Measurements from ENCODE around the gene ERICH3. TPM values are rescaled to one million over a fixed set of nuclear protein-coding genes. Genes with fewer than 3 reads are reported as not detected.

ERICH3 gene
- not detected in 2 replicates for total RNA-seq

DNA sequence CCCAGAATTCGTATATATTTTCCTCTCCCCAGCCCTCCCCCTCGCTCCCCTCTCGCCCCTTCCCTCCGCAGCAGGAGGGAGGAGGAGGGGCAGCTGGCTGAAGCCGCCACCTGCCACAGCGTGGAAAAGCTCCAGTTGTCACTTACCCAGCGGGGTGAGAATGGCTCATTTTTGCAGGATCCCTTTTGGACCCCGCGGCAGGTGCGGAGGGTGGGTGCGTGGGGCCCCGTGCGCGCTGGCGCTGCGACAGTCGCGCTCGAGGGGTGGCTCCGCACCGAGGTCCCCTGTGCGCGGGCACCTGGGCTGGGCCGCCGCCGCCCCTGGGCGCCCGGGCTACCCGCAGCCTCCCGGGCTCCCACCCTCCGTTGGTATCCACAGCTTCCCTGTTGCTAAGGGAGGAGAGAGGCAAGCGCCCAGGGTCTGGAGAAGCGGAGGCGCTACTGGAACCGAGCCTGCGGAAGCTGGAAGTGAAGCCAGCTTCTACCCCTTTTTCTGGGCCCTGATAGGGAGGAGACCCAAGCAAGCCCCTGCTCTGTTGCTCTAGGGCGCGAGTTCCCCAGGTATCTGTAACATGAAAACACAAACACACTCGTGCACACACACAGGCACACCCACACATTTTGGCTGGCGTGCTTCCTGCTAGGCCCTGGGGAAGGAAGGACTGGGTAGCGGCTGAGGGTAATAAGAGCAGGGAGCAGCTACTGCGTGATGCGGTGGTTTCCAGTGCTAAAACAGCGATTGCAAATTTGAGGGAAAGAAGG is at the start of gene ERICH3:
Gene ERICH3, minus strand, starts transcription at position 442 of the 761 bp plus-strand sequence. Its CDS starts 273 bp downstream, at position 169.
- peaks cover 8% of the 10 kb centered on the region for H3K27me3 ChIP-seq (ENCODE audit: control insufficient read depth, insufficient read depth, low read length)
- TF ChIP-seq CTCF (IDR thresholded peaks at IDR 0.05; ENCODE audit: insufficient read depth, low read length, severe bottlenecking), result no peak
- DNase-seq (ENCODE audit: low read depth), result peak; percentile 5
- FAIRE-seq, result no peak
- peak within 1 kb of the TSS; percentile 4 for H3K4me3 ChIP-seq (ENCODE audit: low read depth, low read length)
- no peaks in the 10 kb centered on the region for H3K36me3 ChIP-seq (ENCODE audit: control insufficient read depth, insufficient read depth, low read length)

- DNase-seq (ENCODE audit: low read depth) (no peak), FAIRE-seq (no peak)
- H3K27me3 ChIP-seq (ENCODE audit: control insufficient read depth, insufficient read depth, low read length), result no peaks in the 10 kb centered on the region
- H3K4me3 ChIP-seq (ENCODE audit: low read depth, low read length), result no peak overlapping the region
- no peak for TF ChIP-seq CTCF (IDR thresholded peaks at IDR 0.05; ENCODE audit: insufficient read depth, low read length, severe bottlenecking)
- no peaks in the 10 kb centered on the region for H3K36me3 ChIP-seq (ENCODE audit: control insufficient read depth, insufficient read depth, low read length)
These were observed 44.0 kb upstream of the ERICH3 start for GRCh38 chr1:74717626-74718025.

GRCh38 chr1:74716822-74717221 is 43.2 kb upstream of the ERICH3 start:
- TF ChIP-seq CTCF (IDR thresholded peaks at IDR 0.05; ENCODE audit: insufficient read depth, low read length, severe bottlenecking), result no peak
- Histone ChIP-seq H3K27me3 (ENCODE audit: control insufficient read depth, insufficient read depth, low read length) (no peaks in the 10 kb centered on the region), H3K4me3 (ENCODE audit: low read depth, low read length) (no peak overlapping the region), H3K36me3 (ENCODE audit: control insufficient read depth, insufficient read depth, low read length) (no peaks in the 10 kb centered on the region)
- no peak for DNase-seq (ENCODE audit: low read depth)
- no peak for FAIRE-seq

- Histone ChIP-seq H3K4me3 (ENCODE audit: low read depth, low read length) (no peak overlapping the region), H3K36me3 (ENCODE audit: control insufficient read depth, insufficient read depth, low read length) (no peaks in the 10 kb centered on the region), H3K27me3 (ENCODE audit: control insufficient read depth, insufficient read depth, low read length) (no peaks in the 10 kb centered on the region)
- no peak for TF ChIP-seq CTCF (IDR thresholded peaks at IDR 0.05; ENCODE audit: insufficient read depth, low read length, severe bottlenecking)
- no peak for DNase-seq (ENCODE audit: low read depth)
- no peak for FAIRE-seq
These were observed 42.2 kb upstream of the ERICH3 start for GRCh38 chr1:74715806-74716205.

DNA sequence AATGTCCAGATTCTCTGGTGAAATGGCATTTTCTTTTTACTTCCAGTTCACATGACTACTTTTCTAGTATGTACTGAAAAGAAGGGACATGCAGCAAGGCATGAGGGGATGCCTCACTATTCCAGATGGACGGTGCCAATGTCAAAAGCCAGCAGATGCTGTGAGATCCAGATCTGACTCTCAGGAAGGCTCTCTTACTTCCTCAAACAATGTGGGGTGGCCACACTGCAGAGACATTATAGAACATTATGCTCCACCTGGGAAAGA is 41.6 kb upstream of the ERICH3 start:
- TF ChIP-seq CTCF (IDR thresholded peaks at IDR 0.05; ENCODE audit: insufficient read depth, low read length, severe bottlenecking), result no peak
- no peaks in the 10 kb centered on the region for H3K36me3 ChIP-seq (ENCODE audit: control insufficient read depth, insufficient read depth, low read length)
- FAIRE-seq, result no peak

More for the DNA sequence above, 41.6 kb upstream of the ERICH3 start:
- DNase-seq (ENCODE audit: low read depth), result no peak
- no peaks in the 10 kb centered on the region for H3K27me3 ChIP-seq (ENCODE audit: control insufficient read depth, insufficient read depth, low read length)
- H3K4me3 ChIP-seq (ENCODE audit: low read depth, low read length), result no peak overlapping the region

Data from bronchial epithelial cell (primary cell).